B cell (primary cell): Measurements from ENCODE around the gene CTDP1. TPM values are rescaled to one million over a fixed set of nuclear protein-coding genes. Genes with fewer than 3 reads are reported as not detected.

Experiments used
- ATAC-seq: fragments of 200-7000 bp; cut with Tn5 transposase; one replicate; pipeline ENCODE4 v1.10.0; 2021; ENCODE audit warnings: low read depth, mild to moderate bottlenecking, moderate number of reproducible peaks, moderate library complexity
- CTCF ChIA-PET: fragments of 350-600 bp; sonication (Branson Sonifier 250); formaldehyde crosslinking; loops from one replicate; lab custom pipeline; 2021; ENCODE audit warnings: antibody characterized with exemption, inconsistent platforms; lab: Charles Lee
- POLR2A ChIA-PET: fragments of 350-600 bp; sonication (Branson Sonifier 250); formaldehyde crosslinking; loops from one replicate; lab custom pipeline; 2021; ENCODE audit warnings: antibody characterized with exemption; lab: Charles Lee
- DNase-seq: peaks from one replicate; pipeline ENCODE4 v3.0.0; 2013
- H2AFZ ChIP-seq: 2 replicates; pipeline ENCODE4 v1.6.1; 2012; ENCODE audit warnings: mild to moderate bottlenecking, low read depth, low read length; ENCODE audit not compliant: insufficient read depth, poor library complexity, severe bottlenecking
- H3K27ac ChIP-seq, 2 donors: 1 replicate in 1 of 2; 2 replicates in 1 of 2; pipeline ENCODE4 v1.5.1; 2012 to 2013; ENCODE audit warnings: low read length in 2 of 2, mild to moderate bottlenecking in 2 of 2, moderate library complexity in 1 of 2
- H3K27me3 ChIP-seq, 4 experiments: fragments of 200-600 bp in 1 of 4; sonication (generic) in 1 of 4; replicated peaks in 1 of 4; 1 replicate in 2 of 4; 2 replicates in 2 of 4; pipeline versions ENCODE4 v1.6.1 to v1.7.0; 2013 to 2016; ENCODE audit warnings: low read length in 3 of 4, mild to moderate bottlenecking in 2 of 4, mixed read lengths in 1 of 4, moderate library complexity in 1 of 4; ENCODE audit not compliant: insufficient read depth in 4 of 4, control insufficient read depth in 3 of 4; ENCODE audit errors: control extremely low read depth in 1 of 4
- H3K36me3 ChIP-seq, 2 experiments: replicated peaks in 1 of 2; 1 replicate in 1 of 2; 2 replicates in 1 of 2; pipeline versions ENCODE4 v1.6.1 to v1.7.1; 2013; ENCODE audit warnings: low read length in 1 of 2; ENCODE audit not compliant: insufficient read depth in 2 of 2, control insufficient read depth in 1 of 2; ENCODE audit errors: control extremely low read depth in 1 of 2, extremely low read depth in 1 of 2
- H3K4me1 ChIP-seq, 2 donors: fragments of 200-600 bp in 1 of 2; sonication (generic) in 1 of 2; 1 replicate in 1 of 2; 2 replicates in 1 of 2; pipeline versions ENCODE4 v1.5.1 to v1.6.1; 2013 to 2017; ENCODE audit warnings: low read length in 2 of 2; ENCODE audit not compliant: control insufficient read depth in 2 of 2, insufficient read depth in 2 of 2
- H3K4me2 ChIP-seq: replicated peaks from 2 replicates; pipeline ENCODE3; 2012; ENCODE audit warnings: mild to moderate bottlenecking, low read depth, low read length; ENCODE audit not compliant: poor library complexity, severe bottlenecking
- H3K4me3 ChIP-seq, 5 experiments: fragments of 200-600 bp in 1 of 5; sonication (generic) in 1 of 5; 1 replicate in 3 of 5; 2 replicates in 2 of 5; pipeline versions ENCODE4 v1.5.1 to v1.7.0; 2011 to 2016; ENCODE audit warnings: low read length in 4 of 5, mild to moderate bottlenecking in 4 of 5, low read depth in 2 of 5, control low read depth in 1 of 5, moderate library complexity in 1 of 5; ENCODE audit not compliant: insufficient read depth in 1 of 5; ENCODE audit errors: control extremely low read depth in 1 of 5, extremely low read depth in 1 of 5
- H3K79me2 ChIP-seq: fragments of 200-600 bp; sonication (generic); one replicate; pipeline ENCODE4 v1.6.0; 2016; ENCODE audit warnings: low read length; ENCODE audit not compliant: control insufficient read depth, insufficient read depth
- H3K9ac ChIP-seq: fragments of 200-600 bp; sonication (generic); 2 replicates; pipeline ENCODE4 v1.6.1; 2017; ENCODE audit warnings: mild to moderate bottlenecking, low read length, moderate library complexity
- H3K9me3 ChIP-seq, 3 donors: one replicate each; pipeline versions ENCODE4 v1.6.1 to v1.7.1; 2013; ENCODE audit warnings: low read length in 2 of 3; ENCODE audit not compliant: control insufficient read depth in 2 of 3, insufficient read depth in 1 of 3; ENCODE audit errors: control extremely low read depth in 1 of 3
- H4K20me1 ChIP-seq: 2 replicates; pipeline ENCODE4 v1.6.0; 2012; ENCODE audit warnings: mild to moderate bottlenecking, low read length; ENCODE audit not compliant: insufficient read depth, control insufficient read depth, poor library complexity, severe bottlenecking
- H3K27ac Mint-ChIP-seq: one replicate; pipeline ENCODE4 v1.8.0; 2021; ENCODE audit warnings: mixed read lengths
- H3K27me3 Mint-ChIP-seq: one replicate; pipeline ENCODE4 v1.8.0; 2021; ENCODE audit warnings: mixed read lengths
- H3K4me1 Mint-ChIP-seq: one replicate; pipeline ENCODE4 v1.8.0; 2021; ENCODE audit warnings: mixed read lengths
- H3K4me3 Mint-ChIP-seq: one replicate; pipeline ENCODE4 v1.8.0; 2021; ENCODE audit warnings: mixed read lengths
- H3K9me3 Mint-ChIP-seq: one replicate; pipeline ENCODE4 v1.8.0; 2022; ENCODE audit warnings: mixed read lengths; ENCODE audit not compliant: insufficient read depth
- CTCF ChIP-seq: fragments of 200-600 bp; IDR thresholded peaks from one replicate; pipeline ENCODE4 v1.8.0; 2022; ENCODE audit warnings: antibody characterized with exemption, mild to moderate bottlenecking
- EZH2 ChIP-seq: IDR thresholded peaks from 2 replicates; pipeline ENCODE4 v1.6.1; 2012; ENCODE audit warnings: borderline replicate concordance, low read depth, mild to moderate bottlenecking, moderate library complexity, low read length; ENCODE audit not compliant: insufficient read depth, poor library complexity, severe bottlenecking
- WGBS: methylation state at CpG from one replicate; pipeline ENCODE4 v1.1.5; 2013; ENCODE audit warnings: missing lambda C conversion rate; ENCODE audit not compliant: insufficient coverage; 5-methylcytosine and 5-hydroxymethylcytosine counted together
- intact Hi-C: fragments of 100-400 bp; cut with micrococcal nuclease; formaldehyde crosslinking; loops from one replicate; pipeline ENCODE4 v1.10.0; 2022
- polyA plus RNA-seq: library from polyadenylated mRNA; depleted of rRNA; stranded (reverse); fragments of >200 nt; gene quantifications from 2 replicates; pipeline ENCODE4 v1.2.3, GENCODE V29; 2012
- total RNA-seq, 2 donors: library from RNA; stranded (reverse); fragments of 120-200 nt in 1 of 2; gene quantifications; 1 replicate in 1 of 2; 2 replicates in 1 of 2; pipeline versions ENCODE4 v1.2.3 to v1.2.4, GENCODE V29; 2013 to 2022

CTDP1 gene
- total and polyA plus RNA-seq, 2 donors (not counting 1 experiment from before 2014, with no cell fraction given), result 14.3 to 33.3 TPM

DNA sequence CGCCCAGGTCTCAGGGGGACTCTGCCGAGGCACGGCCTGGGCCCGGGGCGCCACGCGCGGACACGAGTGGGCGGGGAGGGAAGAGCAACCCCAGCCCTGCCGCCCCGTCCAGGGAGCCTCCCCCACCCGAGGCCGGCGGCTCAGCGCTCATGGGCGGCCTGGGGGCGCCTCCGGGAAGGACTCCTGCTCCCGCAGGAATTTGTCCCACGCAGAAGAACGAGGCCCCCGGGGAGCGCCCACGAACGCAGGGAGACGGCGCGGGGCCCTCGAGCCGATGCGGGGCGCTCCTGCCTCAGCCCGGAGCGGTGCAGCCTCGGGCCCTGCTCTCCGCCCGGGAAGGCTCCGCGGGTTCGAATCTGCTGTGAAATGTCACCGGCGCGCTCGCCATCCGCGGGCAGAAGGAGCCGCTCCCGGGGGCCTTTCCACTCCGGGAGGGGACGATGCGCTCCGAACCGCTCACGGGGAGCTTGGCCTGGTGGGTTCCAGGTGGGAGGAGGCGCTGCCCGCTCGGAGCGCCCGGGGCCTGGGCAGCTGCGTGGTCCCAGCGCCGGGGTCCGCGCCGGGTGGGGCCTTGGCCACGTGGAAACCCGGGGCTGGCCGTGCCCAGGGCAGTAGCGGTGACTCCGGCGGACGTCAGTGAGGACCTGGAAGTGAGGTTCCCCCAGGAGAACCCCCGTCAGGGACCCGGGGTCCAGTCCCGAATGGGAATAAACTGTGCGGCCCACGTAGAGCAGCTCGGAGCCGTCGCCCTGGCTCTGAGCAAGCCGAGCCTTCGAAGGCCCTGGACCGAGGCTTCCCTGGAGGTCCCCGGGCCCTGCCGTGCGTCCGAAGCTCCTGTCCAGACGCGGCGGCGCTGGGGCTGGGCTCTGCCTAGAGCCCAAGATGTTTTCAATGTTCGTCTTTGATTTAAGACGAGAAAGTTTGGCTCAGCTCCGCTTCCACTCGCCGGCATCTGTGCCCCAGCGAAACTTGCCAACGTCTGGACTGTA lies 41.4 kb upstream of the CTDP1 start:
- H3K27me3 Mint-ChIP-seq, result no peaks in the 10 kb centered on the region
- 74% methylated on average over 90 of the region's 99 CpGs for WGBS
- H3K79me2 ChIP-seq, result no peaks in the 10 kb centered on the region
- no peak for DNase-seq
- H3K4me2 ChIP-seq, result peak overlapping the region; percentile 66
- no peak overlapping the region for H3K4me3 ChIP-seq
- peak overlapping the region; percentile 51 for H2AFZ ChIP-seq
- no peak overlapping the region for H3K4me3 Mint-ChIP-seq
- intact Hi-C loops, result no loop called here
- H3K9ac ChIP-seq, result no peak overlapping the region
- peaks cover 0 to 3% (median 0%) of the 10 kb centered on the region in 4 experiments for H3K27me3 ChIP-seq
- peaks cover 4% of the 10 kb centered on the region for H3K9me3 Mint-ChIP-seq
- no peak overlapping the region for H3K27ac ChIP-seq
- no peak overlapping the region for H3K27ac Mint-ChIP-seq
- peaks cover 0 to 7% (median 0%) of the 10 kb centered on the region in 3 donors for H3K9me3 ChIP-seq
- peaks cover 10 to 11% of the 10 kb centered on the region in 2 donors for H3K4me1 ChIP-seq
- no peaks in the 10 kb centered on the region for H3K36me3 ChIP-seq
- no peak for TF ChIP-seq CTCF
- peak; percentile 19 for TF ChIP-seq EZH2
- no peak for ATAC-seq
- ChIA-PET POLR2A (no interaction called here), CTCF (interaction anchor here (4.0 kb wide), 1 partner anchor 258 kb away, joined by 18 read pairs; no protein-coding TSS in a partner anchor)
- no peaks in the 10 kb centered on the region for H4K20me1 ChIP-seq
- H3K4me1 Mint-ChIP-seq, result peaks cover 10% of the 10 kb centered on the region
